Nephron progenitor cell (in vitro differentiated cells): ENCODE measurements around the gene KCNIP1.
A peak's percentile ranks its signal among the peaks of the same experiment; 100 is the strongest.

Experiments used
- DNase-seq: peaks from one replicate; pipeline ENCODE4 v3.0.0; 2021
- H3K27ac Mint-ChIP-seq: 2 replicates; pipeline ENCODE4 v1.8.0; 2021; ENCODE audit warnings: mild to moderate bottlenecking, moderate library complexity, mixed read lengths
- H3K27me3 Mint-ChIP-seq: 2 replicates; pipeline ENCODE4 v1.8.0; 2021; ENCODE audit warnings: mild to moderate bottlenecking, low read depth, mixed read lengths; ENCODE audit not compliant: poor library complexity
- H3K36me3 Mint-ChIP-seq: 2 replicates; pipeline ENCODE4 v1.8.0; 2021; ENCODE audit warnings: low read depth, mixed read lengths
- H3K4me1 Mint-ChIP-seq: 2 replicates; pipeline ENCODE4 v1.8.0; 2021; ENCODE audit warnings: mixed read lengths
- H3K4me3 Mint-ChIP-seq: 2 replicates; pipeline ENCODE4 v1.8.0; 2021; ENCODE audit warnings: mild to moderate bottlenecking, moderate library complexity, mixed read lengths
- H3K9me3 Mint-ChIP-seq: 2 replicates; pipeline ENCODE4 v1.8.0; 2021; ENCODE audit warnings: mild to moderate bottlenecking, moderate library complexity, mixed read lengths
- TF ChIP-seq, protein P1 (sequence below): fragments of 200-600 bp; sonication (generic); IDR thresholded peaks from 2 replicates; pipeline ENCODE4 v1.5.0; 2021; ENCODE audit warnings: antibody characterized with exemption

The KCNIP1 gene

DNA sequence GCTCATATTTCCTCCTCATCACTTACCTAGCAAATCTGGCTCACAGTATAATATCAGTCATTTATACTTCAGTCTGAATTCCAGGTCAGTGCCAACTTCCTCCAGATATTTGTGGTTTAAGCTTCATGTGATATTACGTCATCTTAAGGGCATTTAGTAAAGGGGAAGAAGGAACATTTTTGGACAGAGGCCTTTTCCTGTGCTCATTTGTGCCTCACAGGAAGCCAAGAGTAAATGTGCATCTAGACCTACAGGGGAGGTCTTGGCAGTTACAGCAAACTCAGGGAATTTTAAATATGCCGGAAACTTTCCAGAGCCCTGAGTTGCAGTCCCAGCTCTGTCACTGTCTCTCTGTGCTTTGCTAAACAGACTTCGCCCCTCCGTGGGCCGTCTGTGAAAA is 12.3 kb upstream of the KCNIP1 start:
- TF ChIP-seq, protein P1, sequence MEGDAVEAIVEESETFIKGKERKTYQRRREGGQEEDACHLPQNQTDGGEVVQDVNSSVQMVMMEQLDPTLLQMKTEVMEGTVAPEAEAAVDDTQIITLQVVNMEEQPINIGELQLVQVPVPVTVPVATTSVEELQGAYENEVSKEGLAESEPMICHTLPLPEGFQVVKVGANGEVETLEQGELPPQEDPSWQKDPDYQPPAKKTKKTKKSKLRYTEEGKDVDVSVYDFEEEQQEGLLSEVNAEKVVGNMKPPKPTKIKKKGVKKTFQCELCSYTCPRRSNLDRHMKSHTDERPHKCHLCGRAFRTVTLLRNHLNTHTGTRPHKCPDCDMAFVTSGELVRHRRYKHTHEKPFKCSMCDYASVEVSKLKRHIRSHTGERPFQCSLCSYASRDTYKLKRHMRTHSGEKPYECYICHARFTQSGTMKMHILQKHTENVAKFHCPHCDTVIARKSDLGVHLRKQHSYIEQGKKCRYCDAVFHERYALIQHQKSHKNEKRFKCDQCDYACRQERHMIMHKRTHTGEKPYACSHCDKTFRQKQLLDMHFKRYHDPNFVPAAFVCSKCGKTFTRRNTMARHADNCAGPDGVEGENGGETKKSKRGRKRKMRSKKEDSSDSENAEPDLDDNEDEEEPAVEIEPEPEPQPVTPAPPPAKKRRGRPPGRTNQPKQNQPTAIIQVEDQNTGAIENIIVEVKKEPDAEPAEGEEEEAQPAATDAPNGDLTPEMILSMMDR, result no peak
- no peak for DNase-seq
- no peak overlapping the region for H3K27ac Mint-ChIP-seq

DNA sequence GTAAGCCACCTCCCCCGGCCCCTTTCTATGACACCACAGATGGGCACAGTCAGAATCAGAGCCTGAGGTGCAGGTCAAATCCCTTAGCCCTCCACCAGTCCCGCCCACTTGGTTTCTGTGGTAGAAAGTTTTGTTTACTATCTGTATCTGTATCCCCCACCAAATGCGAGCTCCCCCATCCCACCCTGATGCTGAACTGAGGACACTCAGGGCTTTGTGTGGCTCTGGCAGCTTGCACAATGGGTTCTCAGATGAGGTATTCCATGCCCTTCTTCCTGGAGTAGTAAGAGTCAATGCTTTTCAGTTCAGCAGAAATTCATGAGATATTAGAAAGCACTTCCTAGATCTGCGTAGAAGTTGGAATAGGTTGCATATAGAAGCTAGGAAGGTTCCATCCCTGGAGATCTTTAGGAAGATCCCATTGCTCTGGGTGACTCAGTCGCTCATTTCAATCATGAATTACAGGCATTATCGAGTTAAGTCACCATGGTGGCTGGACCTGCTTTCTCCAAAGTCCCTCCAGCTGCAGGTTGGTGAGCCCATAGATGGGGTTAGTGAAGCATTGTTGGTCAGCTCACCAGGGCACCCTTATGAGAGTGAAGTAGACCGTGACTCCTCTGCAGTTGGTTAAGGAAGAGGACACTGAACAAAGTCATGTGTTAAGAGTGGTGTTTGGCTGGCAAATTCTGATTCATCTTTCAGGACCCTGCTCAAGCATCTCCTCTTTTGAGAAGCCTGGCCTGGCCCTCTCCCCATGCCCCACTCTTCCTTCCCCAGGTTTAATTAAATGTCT is 10.6 kb upstream of the KCNIP1 start:
- Mint-ChIP-seq H3K27ac (no peak overlapping the region), H3K9me3 (no peaks in the 10 kb centered on the region), H3K4me3 (no peak overlapping the region), H3K27me3 (peaks cover 24% of the 10 kb centered on the region), H3K36me3 (no peaks in the 10 kb centered on the region), H3K4me1 (peaks cover 74% of the 10 kb centered on the region)
- TF ChIP-seq, protein P1, result no peak
- no peak for DNase-seq

More for the DNA sequence above, 12.3 kb upstream of the KCNIP1 start:
- Mint-ChIP-seq H3K9me3 (no peaks in the 10 kb centered on the region), H3K4me1 (peaks cover 64% of the 10 kb centered on the region), H3K27me3 (peaks cover 24% of the 10 kb centered on the region), H3K36me3 (no peaks in the 10 kb centered on the region), H3K4me3 (no peak overlapping the region)

DNA sequence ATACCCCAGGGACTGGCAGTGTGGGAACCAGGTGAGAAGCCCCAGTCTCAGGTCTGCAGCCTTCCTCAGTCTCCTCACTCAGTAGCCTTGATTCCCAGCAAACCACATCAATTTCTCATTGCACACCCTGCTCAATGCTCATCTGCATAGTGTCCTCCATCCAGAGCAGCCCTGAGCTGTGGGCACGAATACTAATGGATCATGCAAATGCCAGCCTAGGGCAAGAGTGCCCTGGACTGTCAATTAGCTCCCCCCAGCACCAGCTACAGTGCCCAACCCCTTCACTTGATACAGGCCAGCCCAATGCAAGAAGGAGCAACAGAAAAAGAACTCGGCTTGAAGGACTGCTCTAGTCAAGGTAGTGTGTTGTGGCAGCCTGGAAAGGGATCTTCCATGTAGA is 9.8 kb upstream of the KCNIP1 start:
- H3K27ac Mint-ChIP-seq, result no peak overlapping the region
- TF ChIP-seq, protein P1, result no peak
- H3K27me3 Mint-ChIP-seq, result peaks cover 32% of the 10 kb centered on the region
- H3K9me3 Mint-ChIP-seq, result no peaks in the 10 kb centered on the region
- no peaks in the 10 kb centered on the region for H3K36me3 Mint-ChIP-seq
- no peak for DNase-seq
- no peak overlapping the region for H3K4me3 Mint-ChIP-seq
- peaks cover 74% of the 10 kb centered on the region for H3K4me1 Mint-ChIP-seq

DNA sequence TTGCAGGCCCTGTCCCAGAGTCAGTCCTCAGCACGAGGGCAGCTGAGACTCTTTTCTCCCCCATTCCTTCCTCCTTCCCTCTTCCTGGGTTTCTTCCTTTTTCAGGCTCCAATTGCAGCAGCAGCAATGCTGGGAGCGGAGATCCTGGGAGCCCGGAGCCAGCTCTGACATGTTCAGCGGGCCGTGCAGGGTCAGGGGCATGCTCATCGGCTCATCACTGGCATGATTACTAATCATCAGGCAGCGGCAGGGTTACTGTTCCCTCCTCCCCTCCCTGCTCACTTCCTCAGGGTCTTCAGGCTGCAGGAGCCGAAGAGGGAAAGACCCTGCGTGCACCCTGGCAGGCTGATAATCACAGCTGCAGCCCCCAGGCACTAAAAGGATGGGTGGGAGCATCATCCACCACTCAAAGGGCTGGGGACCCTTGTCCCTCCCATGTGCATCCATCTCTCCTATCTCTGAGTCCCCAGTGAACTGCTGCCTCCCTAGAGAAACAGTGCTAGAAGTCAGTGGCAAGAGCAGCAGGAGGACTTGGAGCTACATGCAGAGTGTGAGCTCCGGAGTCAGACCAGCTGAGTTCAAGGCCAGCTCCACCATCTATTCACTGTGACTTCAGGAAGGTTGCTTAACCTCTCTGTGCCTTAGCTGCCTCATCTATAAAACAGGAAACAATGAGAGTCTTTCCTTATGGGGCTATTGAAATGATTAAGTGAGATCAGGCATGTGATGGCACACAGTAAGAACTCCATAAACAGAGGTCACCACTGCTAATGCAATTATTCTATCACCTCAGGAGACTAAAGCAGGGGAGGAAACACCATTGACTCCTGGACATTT is 7.8 kb upstream of the KCNIP1 start:
- peak overlapping the region; percentile 33 for H3K4me3 Mint-ChIP-seq
- peak; percentile 63 for DNase-seq
- H3K27ac Mint-ChIP-seq, result peak overlapping the region; percentile 9
- no peaks in the 10 kb centered on the region for H3K9me3 Mint-ChIP-seq
- no peaks in the 10 kb centered on the region for H3K36me3 Mint-ChIP-seq
- peaks cover 34% of the 10 kb centered on the region for H3K27me3 Mint-ChIP-seq
- H3K4me1 Mint-ChIP-seq, result peaks cover 67% of the 10 kb centered on the region
- TF ChIP-seq, protein P1, result no peak

DNA sequence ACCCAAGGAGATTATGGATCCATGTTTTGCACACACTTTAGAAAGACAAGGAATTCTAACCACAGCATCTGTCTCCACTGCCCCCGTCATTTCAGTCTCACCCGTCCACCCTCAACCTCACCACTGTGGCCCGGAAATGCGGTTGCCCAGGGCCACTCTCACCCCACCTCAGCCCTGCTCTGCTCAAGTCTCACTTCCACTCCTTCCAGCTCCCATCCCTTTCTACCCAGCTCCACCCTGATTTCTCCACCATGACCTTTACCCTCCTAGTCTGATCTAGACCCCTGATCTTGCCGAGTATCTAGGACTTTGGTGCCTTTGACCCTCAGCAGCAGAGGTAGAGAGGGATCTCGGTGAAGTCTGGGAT is 7.2 kb upstream of the KCNIP1 start:
- no peak for DNase-seq

More for the DNA sequence above, 7.2 kb upstream of the KCNIP1 start:
- Mint-ChIP-seq H3K27ac (no peak overlapping the region), H3K9me3 (no peaks in the 10 kb centered on the region), H3K4me3 (no peak overlapping the region), H3K27me3 (peaks cover 38% of the 10 kb centered on the region), H3K4me1 (peaks cover 62% of the 10 kb centered on the region), H3K36me3 (no peaks in the 10 kb centered on the region)
- TF ChIP-seq, protein P1, result no peak
